SIG-M5 treated with dmso at 0.1 percent for 504 hours (cell line): ENCODE measurements around the gene CCDC188.

Experiments used
- DNase-seq: peaks from one replicate; lab custom pipeline; 2025; ENCODE audit not compliant: unreplicated experiment; lab: John Stamatoyannopoulos, UW

CCDC188 gene

GRCh38 chr22:20150381-20151275, at the start of gene CCDC188:
Gene CCDC188, minus strand, starts transcription at chr22:20151055. Its CDS starts 69 bp downstream, at chr22:20150986.
- DNase-seq, result no peak

GRCh38 chr22:20199906-20200305, 49.1 kb upstream of the CCDC188 start:
- DNase-seq, result no peak

- DNase-seq, result no peak
Measured at GRCh38 chr22:20199413-20199842, 48.6 kb upstream of the CCDC188 start.

GRCh38 chr22:20198557-20199319, 47.9 kb upstream of the CCDC188 start:
- no peak for DNase-seq

- DNase-seq, result no peak
Measured at GRCh38 chr22:20197407-20198030, 46.7 kb upstream of the CCDC188 start.

- no peak for DNase-seq
Measured at GRCh38 chr22:20196094-20196842, 45.4 kb upstream of the CCDC188 start.

GRCh38 chr22:20194681-20195593, 44.1 kb upstream of the CCDC188 start:
- DNase-seq, result no peak

DNA sequence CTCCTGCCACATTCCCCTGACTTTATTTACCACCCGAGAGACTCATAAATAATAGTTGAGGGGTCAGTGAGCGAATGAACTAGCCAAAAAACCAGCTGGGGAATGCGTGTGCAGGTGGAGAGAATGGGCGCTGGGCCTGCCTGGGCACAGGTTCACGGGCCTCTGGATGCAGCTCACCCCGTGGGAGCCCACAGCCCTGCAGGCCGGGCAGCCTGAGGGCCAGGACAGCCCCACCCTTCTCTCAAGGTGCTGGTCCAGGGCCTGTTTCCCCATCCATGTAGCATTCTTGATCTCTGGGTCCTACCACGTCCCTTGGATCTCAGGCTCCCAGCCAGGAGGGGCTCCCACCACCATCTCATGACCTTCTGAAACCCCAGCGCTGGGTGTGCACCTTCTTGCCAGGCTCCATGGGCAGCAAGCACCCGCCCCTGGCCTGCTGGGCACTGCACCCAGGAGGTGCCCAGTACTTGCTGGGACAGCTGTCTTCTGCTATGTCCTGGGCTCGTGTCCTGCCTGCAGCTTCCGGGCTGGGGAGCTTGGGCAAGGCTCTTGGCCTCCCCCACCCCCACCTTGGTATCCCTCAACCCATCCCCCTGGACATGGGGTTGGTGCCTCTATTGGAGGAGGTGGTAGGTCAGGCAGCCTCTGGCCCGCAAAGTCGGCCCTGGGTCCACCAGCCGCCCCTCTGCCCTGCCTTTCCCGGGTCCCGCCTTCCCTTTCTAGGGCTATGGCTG, 43.1 kb upstream of the CCDC188 start:
- DNase-seq, result no peak

- DNase-seq, result no peak
Measured at GRCh38 chr22:20192972-20193760, 42.3 kb upstream of the CCDC188 start.

DNA sequence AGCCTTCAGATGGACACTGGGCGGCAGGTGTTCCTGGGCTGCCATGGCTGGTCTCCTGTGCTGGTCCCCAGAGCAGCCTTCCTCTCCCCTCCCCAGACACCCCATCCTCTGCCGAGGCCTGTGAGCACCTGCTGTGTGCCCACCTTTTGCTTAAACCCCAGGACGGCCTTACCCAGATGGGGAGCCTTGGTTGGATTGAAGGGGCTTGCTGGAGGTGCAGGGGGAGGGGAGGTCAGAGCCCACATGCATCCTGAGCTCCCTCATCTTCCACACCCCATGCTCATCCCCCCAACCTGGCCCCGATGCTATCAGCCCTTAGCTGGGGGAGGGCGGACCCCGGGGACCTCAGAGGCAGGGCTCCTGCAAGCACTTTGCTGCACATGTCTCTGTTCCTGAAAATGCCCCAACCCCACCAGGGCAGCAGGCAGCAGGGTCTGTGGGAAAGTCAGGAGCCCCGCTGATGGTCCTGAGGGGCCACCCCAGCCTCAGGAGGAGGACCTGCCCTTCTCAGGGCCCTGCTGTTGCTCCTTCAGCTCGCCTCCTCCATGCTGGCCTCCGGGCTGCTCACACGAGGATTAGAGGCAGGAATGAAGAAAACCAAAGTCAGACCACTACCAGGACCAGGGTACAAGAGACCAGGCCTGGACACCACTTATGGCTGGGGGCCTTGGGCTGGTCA, 41.6 kb upstream of the CCDC188 start:
- no peak for DNase-seq

DNA sequence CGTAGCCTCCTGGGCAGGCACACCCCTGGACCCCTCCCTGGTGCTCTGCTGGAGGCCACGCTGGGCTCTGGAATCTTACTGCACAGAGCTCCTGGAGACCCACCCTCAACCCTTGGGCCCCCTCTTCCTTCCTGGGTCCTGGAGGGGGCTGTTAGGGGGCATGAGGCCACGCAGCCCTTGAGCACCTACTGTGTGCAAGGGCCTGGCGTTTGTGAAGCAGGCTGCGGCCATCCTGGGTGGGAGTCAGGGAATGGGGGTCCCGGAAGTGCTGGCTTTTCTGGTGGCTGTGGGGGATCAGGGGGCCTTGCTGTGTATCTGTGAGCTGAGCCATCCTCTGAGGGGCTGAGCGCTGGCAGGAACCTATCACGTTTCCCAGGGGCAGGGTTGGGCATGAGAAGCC, 40.9 kb upstream of the CCDC188 start:
- no peak for DNase-seq

DNA sequence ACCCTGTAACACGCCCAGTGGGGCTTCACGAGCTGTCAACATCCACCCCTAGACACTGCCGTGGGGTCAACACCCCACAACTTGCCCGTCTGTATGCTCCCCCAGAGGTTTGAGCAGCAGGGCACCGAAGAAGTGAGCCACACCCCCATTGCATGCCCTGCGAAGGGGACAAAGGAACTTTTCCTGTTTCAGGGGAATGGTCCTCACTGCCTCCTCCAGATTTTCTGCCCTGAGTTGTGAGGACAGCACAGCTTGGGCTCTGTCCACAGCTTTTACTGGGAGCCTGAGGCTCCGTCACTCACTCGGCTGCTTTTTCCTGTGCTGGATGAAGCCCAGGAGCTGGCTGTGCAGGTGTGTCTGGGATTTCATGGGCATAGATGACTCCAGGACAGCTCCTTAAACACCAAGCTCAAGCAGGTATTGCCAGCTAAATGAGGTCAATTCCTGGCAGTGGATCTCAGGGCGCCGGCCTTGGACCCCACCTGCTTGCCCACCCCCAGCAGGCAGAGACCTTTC, 40.2 kb upstream of the CCDC188 start:
- no peak for DNase-seq

DNA sequence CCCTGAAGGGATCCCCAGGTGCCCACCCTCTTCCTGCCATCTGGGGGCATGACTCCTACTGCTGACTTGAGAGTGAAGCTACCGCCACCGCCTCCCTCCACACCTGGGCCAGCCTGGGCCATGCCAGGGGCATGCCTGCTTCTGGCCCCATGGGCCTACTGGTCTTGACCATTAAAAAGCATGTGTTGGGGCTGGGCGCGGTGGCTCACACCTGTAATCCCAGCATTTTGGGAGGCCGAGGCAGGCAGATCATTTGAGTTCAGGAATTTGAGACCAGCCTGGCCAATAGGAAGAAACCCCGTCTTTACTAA, 37.7 kb upstream of the CCDC188 start:
- DNase-seq, result no peak

DNA sequence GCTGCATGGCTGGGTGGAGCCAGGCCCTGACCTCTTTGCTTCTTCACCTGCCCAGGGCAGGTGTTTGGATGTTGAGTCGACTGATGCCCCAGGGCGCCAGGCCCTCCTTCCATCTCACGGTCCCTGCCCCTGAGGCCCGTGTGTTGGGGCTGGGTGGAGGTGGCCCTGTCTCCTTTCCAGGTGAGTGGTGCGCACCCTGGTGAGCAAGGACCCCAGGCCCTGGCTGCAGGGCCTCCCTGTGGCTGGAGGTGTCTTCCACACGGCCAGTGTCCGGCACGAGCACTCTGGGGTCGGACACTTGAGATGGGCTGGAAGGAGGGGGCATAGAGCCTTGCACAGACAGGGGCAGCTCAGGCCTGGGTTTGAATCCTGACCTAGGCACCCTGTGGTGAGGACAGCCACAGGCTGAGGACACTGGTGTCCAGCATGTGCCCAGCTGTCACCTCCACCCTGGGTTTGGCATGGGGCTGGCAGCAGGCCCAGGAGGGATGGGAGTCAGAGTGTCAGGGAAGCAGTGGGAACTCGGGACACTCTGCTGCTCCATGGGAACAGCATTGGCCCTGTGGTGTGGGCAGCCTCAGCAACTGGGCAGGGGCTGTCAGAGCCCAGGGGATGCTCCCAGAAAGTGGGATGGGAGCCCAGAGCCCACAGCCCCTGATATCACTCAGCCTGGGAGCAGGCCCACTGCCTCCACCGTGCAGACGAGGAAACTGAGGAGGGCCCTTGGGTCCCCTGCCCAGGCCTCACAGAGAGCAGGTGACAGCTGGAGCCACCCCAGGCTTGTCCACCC, 37.1 kb upstream of the CCDC188 start:
- no peak for DNase-seq

DNA sequence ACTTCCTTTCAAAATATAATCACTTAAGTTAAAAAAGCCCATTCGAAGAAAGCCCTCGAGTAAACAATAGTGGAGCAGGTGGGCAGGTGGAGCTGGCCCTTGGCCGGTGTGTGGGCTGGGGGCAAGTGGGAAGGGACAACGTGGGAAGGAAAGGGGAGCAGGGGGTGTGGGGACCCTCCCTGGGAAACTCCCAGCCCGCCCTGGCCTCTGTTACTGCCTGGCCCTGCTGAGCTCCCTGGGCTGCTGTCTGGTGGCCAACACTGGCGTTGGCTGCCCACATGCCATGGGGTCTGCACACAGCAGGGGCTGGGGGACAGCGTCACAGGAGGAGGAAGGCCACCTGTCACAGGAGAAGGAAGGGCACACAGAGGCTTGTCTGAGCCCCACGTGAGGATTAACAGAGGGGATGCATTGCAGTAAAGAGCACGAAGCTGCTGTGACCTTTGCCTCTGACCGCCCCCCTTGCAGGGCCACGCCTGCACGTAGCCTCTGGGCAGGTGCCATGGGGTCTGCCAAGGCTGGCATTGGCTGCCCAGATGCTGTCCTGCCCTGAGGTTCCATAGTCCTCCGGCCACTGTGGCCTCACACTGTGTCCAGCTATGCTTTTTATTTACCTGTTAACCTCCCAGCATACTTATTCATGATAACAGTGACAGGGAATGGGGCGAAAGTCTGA, 36.2 kb upstream of the CCDC188 start:
- DNase-seq, result no peak

DNA sequence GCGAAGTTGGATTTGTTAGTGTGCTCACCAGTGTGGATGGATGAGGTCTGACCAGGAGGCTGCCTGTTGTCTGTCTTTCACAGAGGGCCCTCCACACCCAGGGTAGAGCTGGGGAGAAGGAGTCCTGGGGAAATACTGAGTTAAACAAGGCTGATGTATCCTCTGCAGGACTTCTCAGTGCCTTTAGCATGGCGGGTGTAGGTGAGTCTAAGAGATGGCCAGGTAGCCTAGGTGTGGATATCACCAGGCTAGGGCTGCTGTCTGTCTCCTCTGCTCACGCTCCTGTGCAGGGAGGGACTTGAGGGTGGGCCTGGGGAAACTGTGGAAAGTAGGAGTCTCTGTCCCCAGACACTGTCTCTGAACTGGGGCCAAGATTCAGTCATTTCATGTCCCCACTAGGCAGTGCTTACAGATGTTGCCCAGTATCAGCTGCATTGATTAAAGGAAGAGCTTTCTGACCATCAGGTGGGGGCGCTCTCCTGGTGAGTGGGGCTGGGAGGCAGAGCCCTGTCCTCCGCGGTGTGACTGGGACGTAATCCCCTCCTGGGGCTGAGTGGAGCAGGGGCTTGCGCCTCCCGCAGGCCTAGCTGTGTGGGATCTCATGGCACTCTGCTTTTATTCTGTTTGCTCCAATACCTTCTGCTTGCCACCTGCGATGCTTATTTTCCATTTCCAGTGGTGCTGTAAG, 35.5 kb upstream of the CCDC188 start:
- no peak for DNase-seq
